ENCODE results near the gene UBE3D. TPM values are rescaled to one million over a fixed set of nuclear protein-coding genes. Genes with fewer than 3 reads are reported as not detected.
"Not testable (repeated sequence)": the region's sequence is repeated elsewhere in the genome, so short reads cannot be mapped to it uniquely, and the experiment has no call there.

Gene UBE3D
- total RNA-seq, 1 experiment from 2014 or later: 5.4 TPM

DNA sequence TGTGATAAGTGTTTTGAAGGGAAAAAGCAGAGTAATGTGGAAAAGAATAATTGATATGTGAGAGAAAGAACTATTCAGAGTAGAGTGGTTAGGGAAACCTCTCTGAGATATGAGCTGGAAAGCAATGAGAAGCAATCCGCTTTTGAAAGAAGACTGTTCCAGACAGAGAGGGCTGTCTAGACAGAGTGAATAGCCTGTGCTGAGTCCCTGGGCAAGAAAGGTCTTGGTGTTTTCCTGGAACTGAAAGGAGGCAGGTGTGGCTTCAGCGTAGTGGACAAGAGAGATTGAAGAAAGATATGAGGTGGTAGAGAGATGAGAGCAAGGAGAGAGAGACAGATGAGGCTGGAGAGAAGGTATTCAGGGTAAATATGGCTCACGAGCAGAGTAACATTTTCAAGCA is 190.8 kb downstream of the UBE3D start:
- no peak for DNase-seq (ENCODE audit: low spot score)

GRCh38 chr6:82872185-82872584 is 193.5 kb downstream of the UBE3D start:
- DNase-seq (ENCODE audit: low spot score): no peak

GRCh38 chr6:82870582-82871172 is 195.0 kb downstream of the UBE3D start:
- DNase-seq (ENCODE audit: low spot score): no peak

DNA sequence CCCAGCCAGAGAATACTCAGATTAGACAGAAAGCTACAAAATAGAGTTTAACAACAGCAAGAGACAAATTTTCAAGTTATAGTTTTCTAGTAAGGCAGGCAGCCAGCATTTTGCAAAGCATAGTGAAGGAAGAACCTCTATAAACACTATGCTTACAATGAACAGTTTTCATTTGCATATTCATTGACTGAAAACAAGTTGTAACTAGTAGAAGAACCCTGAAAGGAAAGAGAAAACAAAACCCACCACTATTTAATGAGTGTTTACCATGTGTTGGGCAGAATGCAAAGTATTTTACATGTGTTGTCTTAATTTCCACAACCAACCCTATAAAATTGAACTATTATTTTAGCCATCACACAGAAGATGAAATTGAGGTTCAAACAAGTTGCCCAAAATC is 196.1 kb downstream of the UBE3D start:
- no peak for DNase-seq (ENCODE audit: low spot score)

- DNase-seq (ENCODE audit: low spot score): no peak
Observed at GRCh38 chr6:82867946-82868345, 197.7 kb downstream of the UBE3D start.

DNA sequence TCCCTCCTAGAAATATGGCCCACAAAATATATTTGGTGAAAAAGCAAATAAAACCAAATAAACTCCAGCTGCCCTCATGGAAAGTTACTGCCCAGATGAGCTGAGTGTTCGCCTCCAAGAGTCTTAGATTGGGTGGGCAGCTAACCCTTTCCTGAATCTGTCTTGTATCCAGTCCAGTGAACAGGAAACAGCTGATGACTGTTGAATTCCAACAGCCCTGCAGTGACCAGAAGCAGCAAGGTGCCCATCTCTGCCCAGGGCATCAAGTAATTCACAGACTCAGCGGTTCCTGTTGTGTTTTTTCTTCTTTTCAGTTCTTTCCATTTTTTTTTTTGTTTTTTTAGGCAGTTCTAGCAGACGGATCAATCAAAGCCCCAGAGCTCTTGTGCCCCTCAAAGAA is 199.2 kb downstream of the UBE3D start:
- DNase-seq (ENCODE audit: low spot score): no peak

GRCh38 chr6:82865461-82865860 is 200.2 kb downstream of the UBE3D start:
- DNase-seq (ENCODE audit: low spot score): no peak

GRCh38 chr6:82863781-82864180 is 201.9 kb downstream of the UBE3D start:
- no peak for DNase-seq (ENCODE audit: low spot score)

DNA sequence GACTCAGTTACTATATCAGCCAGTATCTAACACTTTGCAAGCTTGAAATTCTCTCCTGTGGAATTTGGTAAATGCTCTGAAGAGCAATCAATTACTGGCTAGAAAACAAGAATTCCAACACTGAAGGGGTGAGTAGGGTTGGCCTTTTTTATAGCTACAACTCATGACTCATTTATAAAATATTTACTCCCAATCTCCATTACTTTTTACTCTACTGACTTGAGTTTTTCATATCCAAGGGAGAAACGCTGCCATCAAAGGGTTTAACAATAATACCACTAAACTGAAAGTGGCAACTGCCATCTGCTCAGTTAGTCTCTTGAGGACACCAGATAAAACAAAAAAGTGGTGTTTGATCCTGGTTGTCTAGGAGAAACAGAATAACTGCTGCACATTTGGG is 203.1 kb downstream of the UBE3D start:
- DNase-seq (ENCODE audit: low spot score): peak; percentile 93

DNA sequence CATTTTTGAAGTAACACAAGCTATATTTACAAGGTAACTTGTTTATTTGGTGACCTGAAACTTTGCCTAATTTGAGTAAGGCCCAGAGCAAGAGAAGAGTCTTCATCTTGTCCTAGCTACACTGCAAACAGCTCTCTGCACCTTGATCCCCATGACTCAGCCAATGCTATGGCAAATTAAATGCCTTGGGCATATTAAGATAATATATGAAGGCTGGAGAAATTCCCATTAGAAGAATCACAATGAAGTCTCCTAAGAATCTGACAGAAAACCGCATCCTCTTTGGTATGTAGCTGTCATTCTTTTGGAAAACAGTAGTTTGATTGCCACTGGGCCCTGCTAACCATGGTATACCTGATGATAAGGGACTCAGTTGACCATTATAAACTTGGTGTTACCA is 204.5 kb downstream of the UBE3D start:
- DNase-seq (ENCODE audit: low spot score): peak; percentile 69

- DNase-seq (ENCODE audit: low spot score): not testable (repeated sequence)
Observed at GRCh38 chr6:82856077-82856476, 209.6 kb downstream of the UBE3D start.

GRCh38 chr6:82852904-82853303 is 212.7 kb downstream of the UBE3D start:
- DNase-seq (ENCODE audit: low spot score): not testable (repeated sequence)

GRCh38 chr6:82843291-82843885 is 222.3 kb downstream of the UBE3D start:
- no peak for DNase-seq (ENCODE audit: low spot score)

DNA sequence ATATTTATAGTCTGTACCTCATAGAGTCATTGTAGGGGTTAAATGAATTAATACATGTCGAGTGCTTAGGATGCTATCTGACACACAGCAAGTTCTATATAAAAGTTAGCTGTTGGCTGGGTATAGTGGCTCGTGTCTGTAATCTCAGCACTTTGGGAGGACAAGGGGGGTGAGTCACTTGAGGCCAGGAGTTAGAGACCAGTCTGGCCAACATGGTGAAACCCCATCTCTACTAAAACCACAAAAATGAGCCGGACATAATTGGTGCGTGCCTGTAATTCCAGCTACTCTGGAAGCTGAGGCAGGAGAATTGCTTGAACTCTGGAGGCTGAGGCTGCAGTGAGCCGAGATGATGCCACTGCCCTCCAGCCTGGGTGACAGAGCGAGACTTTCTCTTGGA is 222.9 kb downstream of the UBE3D start:
- peak; percentile 83 for DNase-seq (ENCODE audit: low spot score)

Other genes with a start within 250 kb of the UBE3D start
- gene DOP1A, start 1.8 kb upstream of the UBE3D start, total RNA-seq (2014; rRNA removed; shearing (Covaris generic)): 6.8 and 7.4 TPM in 2 replicates
- gene PGM3, start 127.4 kb upstream of the UBE3D start, total RNA-seq (2014; rRNA removed; shearing (Covaris generic)): 57.2 and 57.8 TPM in 2 replicates
- 3.7 and 4.8 TPM in 2 replicates for gene RWDD2A, start 127.5 kb upstream of the UBE3D start, total RNA-seq (2014; rRNA removed; shearing (Covaris generic))

Measured in A172 (cell line).